Caco-2 (cell line): ENCODE data around the gene SPINK6. TPM values are rescaled to one million over a fixed set of nuclear protein-coding genes. Genes with fewer than 3 reads are reported as not detected.

ENCODE experiments used
- BruUV-seq: library from RNA; stranded (reverse); fragments of 400-500 nt; replicated peaks from 2 replicates; lab custom pipeline; 2021; lab: Mats Ljungman, UMichigan
- CTCF ChIA-PET: fragments of 300-600 bp; sonication (Branson Sonifier 250); formaldehyde crosslinking; loops from one replicate; lab custom pipeline; 2022; ENCODE audit warnings: antibody characterized with exemption; lab: Charles Lee
- POLR2A ChIA-PET: fragments of 300-600 bp; sonication (Branson Sonifier 250); formaldehyde crosslinking; loops from one replicate; lab custom pipeline; 2022; ENCODE audit warnings: antibody characterized with exemption; lab: Charles Lee
- DNase-seq, 2 experiments: peaks; one replicate each; pipeline versions ENCODE4 v3.0.0 to v3.0.0-alpha.2; 2020 to 2022
- H3K27me3 ChIP-seq: replicated peaks from 2 replicates; pipeline ENCODE4 v1.6.0; 2011; ENCODE audit warnings: low read length; ENCODE audit not compliant: control insufficient read depth, insufficient read depth
- H3K36me3 ChIP-seq: 2 replicates; pipeline ENCODE4 v1.5.1; 2011; ENCODE audit warnings: low read length; ENCODE audit not compliant: control insufficient read depth, insufficient read depth
- H3K4me1 ChIP-seq: fragments of 250-450 bp; sonication (Bioruptor Pico); 2 replicates; pipeline ENCODE4 v1.5.1; 2020; ENCODE audit warnings: mild to moderate bottlenecking
- H3K4me3 ChIP-seq: 2 replicates; pipeline ENCODE4 v1.5.1; 2011; ENCODE audit warnings: low read depth, mild to moderate bottlenecking, control low read depth, low read length
- H3K9me3 ChIP-seq: fragments of 250-450 bp; sonication (Bioruptor Pico); 2 replicates; pipeline ENCODE4 v1.5.1; 2020; ENCODE audit warnings: mild to moderate bottlenecking, moderate library complexity
- H3K27ac Mint-ChIP-seq: one replicate; pipeline ENCODE4 v1.8.0; 2022; ENCODE audit warnings: mixed read lengths; ENCODE audit not compliant: unreplicated experiment
- H3K27me3 Mint-ChIP-seq: one replicate; pipeline ENCODE4 v1.8.0; 2022; ENCODE audit warnings: mixed read lengths; ENCODE audit not compliant: insufficient read depth, unreplicated experiment
- H3K36me3 Mint-ChIP-seq: one replicate; pipeline ENCODE4 v1.8.0; 2022; ENCODE audit warnings: mild to moderate bottlenecking, mixed read lengths; ENCODE audit not compliant: insufficient read depth, unreplicated experiment
- H3K4me1 Mint-ChIP-seq: one replicate; pipeline ENCODE4 v1.8.0; 2022; ENCODE audit warnings: low read depth, mixed read lengths; ENCODE audit not compliant: unreplicated experiment
- H3K4me3 Mint-ChIP-seq: one replicate; pipeline ENCODE4 v1.8.0; 2022; ENCODE audit warnings: mild to moderate bottlenecking, moderate library complexity, mixed read lengths; ENCODE audit not compliant: unreplicated experiment
- H3K9me3 Mint-ChIP-seq: one replicate; pipeline ENCODE4 v1.8.0; 2022; ENCODE audit warnings: mixed read lengths; ENCODE audit not compliant: unreplicated experiment
- CTCF ChIP-seq, 2 experiments: fragments of 200-600 bp in 1 of 2; IDR thresholded peaks; 1 replicate in 1 of 2; 2 replicates in 1 of 2; pipeline versions ENCODE4 v1.5.1 to v1.8.0; 2011 to 2022; ENCODE audit warnings: antibody characterized with exemption in 1 of 2, control low read depth in 1 of 2, inconsistent platforms in 1 of 2, low read depth in 1 of 2, low read length in 1 of 2, mild to moderate bottlenecking in 1 of 2, moderate library complexity in 1 of 2; ENCODE audit not compliant: insufficient read depth in 1 of 2, severe bottlenecking in 1 of 2, unreplicated experiment in 1 of 2
- intact Hi-C: fragments of 100-400 bp; cut with micrococcal nuclease; formaldehyde crosslinking; loops from one replicate; pipeline ENCODE4 v1.10.0; 2022; ENCODE audit not compliant: unreplicated experiment
- total RNA-seq: library from RNA; stranded (reverse); gene quantifications from 2 replicates; pipeline ENCODE4 v1.2.3, GENCODE V29; 2022

Gene SPINK6
- total RNA-seq, 1 experiment from 2014 or later, result not detected

DNA sequence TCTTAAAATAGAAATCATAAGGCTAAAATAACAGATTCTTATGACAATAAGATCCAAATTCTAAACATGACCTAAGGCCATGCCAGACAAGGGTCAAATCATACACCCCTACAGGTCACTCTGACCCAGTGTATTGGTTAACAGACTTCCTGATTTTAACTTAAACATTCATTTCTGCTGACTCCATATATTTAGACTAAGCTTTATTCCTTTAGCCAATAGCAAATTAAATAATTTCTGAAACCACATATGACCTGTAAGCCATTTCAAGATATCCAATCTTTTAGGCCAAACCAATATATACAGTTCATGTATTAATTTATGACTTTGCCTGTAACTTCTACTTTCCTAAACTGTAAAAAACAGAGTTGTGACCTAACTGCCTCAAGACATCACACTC lies 58.4 kb downstream of the SPINK6 start:
- peaks cover 19% of the 10 kb centered on the region for H3K9me3 Mint-ChIP-seq
- no peak overlapping the region for H3K4me3 ChIP-seq
- no peaks in the 10 kb centered on the region for H3K4me1 Mint-ChIP-seq
- no peaks in the 10 kb centered on the region for H3K4me1 ChIP-seq
- POLR2A ChIA-PET, result no interaction called here
- no peaks in the 10 kb centered on the region; the same call in 1 of the 2 replicates for H3K9me3 ChIP-seq
- no peaks in the 10 kb centered on the region for H3K27me3 Mint-ChIP-seq
- CTCF ChIA-PET, result no interaction called here
- H3K36me3 ChIP-seq, result no peaks in the 10 kb centered on the region
- H3K27ac Mint-ChIP-seq, result no peak overlapping the region
- no TSS peak for BruUV-seq
- intact Hi-C loops, result no loop called here
- H3K4me3 Mint-ChIP-seq, result no peak overlapping the region
- H3K27me3 ChIP-seq, result no peaks in the 10 kb centered on the region
- TF ChIP-seq CTCF (IDR thresholded peaks at IDR 0.05; ENCODE audit: insufficient read depth in 1 of 2, low read depth in 1 of 2, low read length in 1 of 2, severe bottlenecking in 1 of 2, unreplicated experiment in 1 of 2), result no peak
- H3K36me3 Mint-ChIP-seq, result no peaks in the 10 kb centered on the region
- DNase-seq, result no peak

Other genes with a start within 250 kb of the SPINK6 start
- 2.2 and 4.2 TPM in 2 replicates for gene SPINK5, start 139.1 kb upstream of the SPINK6 start, total RNA-seq
- gene SPINK14, start 34.5 kb upstream of the SPINK6 start, total RNA-seq, result not detected in 2 replicates
- not detected in 2 replicates for gene MARCOL, start 35.5 kb downstream of the SPINK6 start, total RNA-seq
- gene SPINK13, start 65.8 kb downstream of the SPINK6 start, total RNA-seq, result not detected in 2 replicates
- not detected in 2 replicates for gene SPINK7, start 109.4 kb downstream of the SPINK6 start, total RNA-seq
- not detected in 2 replicates for gene SPINK9, start 132.5 kb downstream of the SPINK6 start, total RNA-seq
- gene FBXO38, start 180.9 kb downstream of the SPINK6 start, total RNA-seq, result 36.7 and 45.5 TPM in 2 replicates